Mucosa of stomach (tissue), 1 donor: ENCODE results near the gene EPB41.

Experiments
- H3K27me3 ChIP-seq: one replicate; pipeline ENCODE4 v1.7.0; 2013; ENCODE audit warnings: mild to moderate bottlenecking, low read length; ENCODE audit not compliant: control insufficient read depth, insufficient read depth
- H3K36me3 ChIP-seq: one replicate; pipeline ENCODE4 v1.7.0; 2013; ENCODE audit warnings: low read length; ENCODE audit not compliant: control insufficient read depth, insufficient read depth
- H3K4me1 ChIP-seq: one replicate; pipeline ENCODE4 v1.7.0; 2013; ENCODE audit warnings: mild to moderate bottlenecking, low read length; ENCODE audit not compliant: control insufficient read depth, insufficient read depth
- H3K4me3 ChIP-seq: one replicate; pipeline ENCODE4 v1.7.0; 2013; ENCODE audit warnings: low read length
- H3K9ac ChIP-seq: one replicate; pipeline ENCODE4 v1.7.0; 2013; ENCODE audit warnings: mild to moderate bottlenecking, low read length, moderate library complexity
- H3K9me3 ChIP-seq: one replicate; pipeline ENCODE4 v1.7.0; 2013; ENCODE audit warnings: mild to moderate bottlenecking, low read length, moderate library complexity; ENCODE audit not compliant: control insufficient read depth
- donor health status: Pancreatic carcinoma.

The EPB41 gene

DNA sequence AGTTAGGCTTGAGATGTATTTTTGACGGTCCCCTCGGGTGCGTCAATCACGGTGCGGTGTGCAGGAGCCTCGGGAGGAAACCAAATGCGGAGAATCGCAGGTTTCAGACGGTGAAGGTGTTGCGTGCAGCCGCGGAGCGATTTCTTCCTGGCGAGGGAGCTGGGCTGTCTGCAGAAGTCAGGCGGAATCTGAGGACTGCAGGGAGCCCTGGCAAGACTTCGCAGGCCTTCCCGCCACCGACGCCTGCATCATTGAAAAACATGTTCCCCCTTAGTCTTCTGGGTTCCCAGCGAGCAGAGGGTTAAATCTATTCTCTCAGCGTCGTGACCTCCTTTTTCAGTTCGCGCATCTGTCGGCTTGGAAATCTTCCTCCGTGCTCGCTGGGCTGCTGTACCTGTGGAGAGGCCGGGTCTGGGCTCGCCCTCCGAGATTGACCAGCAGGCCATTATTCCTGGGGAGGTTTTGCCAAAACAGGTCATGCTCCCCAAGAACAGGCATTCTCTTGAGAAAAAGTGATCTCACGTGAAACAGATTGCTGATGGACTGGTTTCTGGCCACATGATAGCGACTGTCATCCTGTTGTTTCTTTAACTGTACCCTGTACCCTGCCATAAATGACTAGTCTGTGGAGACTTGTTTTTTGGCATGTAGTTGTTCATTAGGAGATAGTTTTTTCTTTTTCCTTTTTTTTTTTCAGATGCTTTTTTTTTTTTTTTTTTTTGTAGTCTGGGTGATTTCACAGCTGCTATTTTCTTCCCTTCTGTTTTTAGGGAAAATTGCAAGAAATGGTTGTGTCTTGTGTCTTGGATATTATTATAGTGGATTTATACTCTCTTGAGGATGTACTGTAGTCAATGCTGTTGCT lies 894 bp downstream of the EPB41 start:
- Histone ChIP-seq H3K4me3 (no peak overlapping the region), H3K4me1 (peaks cover 8% of the 10 kb centered on the region), H3K36me3 (no peaks in the 10 kb centered on the region), H3K9me3 (no peaks in the 10 kb centered on the region), H3K9ac (peak overlapping the region; percentile 28), H3K27me3 (no peaks in the 10 kb centered on the region)

DNA sequence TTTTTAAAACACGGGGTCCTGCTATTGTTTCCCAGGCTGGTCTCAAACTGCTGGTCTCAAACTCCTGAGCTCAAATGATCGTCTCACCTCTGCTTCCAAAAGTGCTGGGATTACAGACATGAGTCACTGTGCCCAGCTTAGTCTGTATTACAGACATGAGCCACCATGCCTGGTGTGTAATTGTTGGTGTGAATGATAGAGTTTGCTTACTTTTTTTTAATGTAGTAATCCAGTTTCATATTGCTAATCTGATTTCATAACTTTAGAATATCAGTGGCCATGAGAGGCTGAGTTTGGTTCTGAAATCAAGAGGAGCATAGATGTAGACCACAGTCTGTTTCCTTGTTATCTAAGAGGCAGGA lies 3.4 kb downstream of the EPB41 start:
- Histone ChIP-seq H3K9me3 (no peaks in the 10 kb centered on the region), H3K27me3 (no peaks in the 10 kb centered on the region), H3K36me3 (no peaks in the 10 kb centered on the region), H3K4me3 (no peak overlapping the region), H3K4me1 (peaks cover 8% of the 10 kb centered on the region), H3K9ac (no peak overlapping the region)

DNA sequence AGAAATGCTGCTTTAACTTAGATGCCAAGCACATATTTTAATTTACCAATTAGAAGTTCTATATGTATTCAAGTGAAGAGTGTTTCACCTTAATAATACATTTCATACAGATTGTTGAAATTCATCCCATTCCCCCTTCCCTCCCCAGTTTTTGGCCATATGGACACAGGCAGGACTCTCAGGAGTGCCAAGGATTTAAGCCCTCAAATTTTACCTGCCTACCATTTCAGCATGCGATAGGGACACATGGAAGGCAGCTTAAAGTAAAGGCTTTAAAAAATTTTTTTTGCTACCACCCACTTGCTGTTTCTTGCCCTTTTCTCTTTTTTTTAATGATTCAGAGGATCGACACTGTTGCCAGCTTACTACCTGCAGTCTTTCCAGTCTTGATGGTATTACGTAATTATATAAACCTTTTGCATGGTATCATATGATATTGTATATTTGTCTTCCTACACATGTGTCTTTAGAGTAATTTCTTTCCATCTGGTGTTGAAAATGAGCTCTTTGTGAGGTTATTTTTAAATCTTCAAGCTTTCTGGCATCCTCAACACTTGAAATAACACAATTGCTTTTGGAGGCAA lies 7.0 kb downstream of the EPB41 start:
- Histone ChIP-seq H3K9me3 (no peaks in the 10 kb centered on the region), H3K36me3 (no peaks in the 10 kb centered on the region), H3K4me1 (peaks cover 2% of the 10 kb centered on the region), H3K9ac (no peak overlapping the region), H3K4me3 (no peak overlapping the region), H3K27me3 (no peaks in the 10 kb centered on the region)

DNA sequence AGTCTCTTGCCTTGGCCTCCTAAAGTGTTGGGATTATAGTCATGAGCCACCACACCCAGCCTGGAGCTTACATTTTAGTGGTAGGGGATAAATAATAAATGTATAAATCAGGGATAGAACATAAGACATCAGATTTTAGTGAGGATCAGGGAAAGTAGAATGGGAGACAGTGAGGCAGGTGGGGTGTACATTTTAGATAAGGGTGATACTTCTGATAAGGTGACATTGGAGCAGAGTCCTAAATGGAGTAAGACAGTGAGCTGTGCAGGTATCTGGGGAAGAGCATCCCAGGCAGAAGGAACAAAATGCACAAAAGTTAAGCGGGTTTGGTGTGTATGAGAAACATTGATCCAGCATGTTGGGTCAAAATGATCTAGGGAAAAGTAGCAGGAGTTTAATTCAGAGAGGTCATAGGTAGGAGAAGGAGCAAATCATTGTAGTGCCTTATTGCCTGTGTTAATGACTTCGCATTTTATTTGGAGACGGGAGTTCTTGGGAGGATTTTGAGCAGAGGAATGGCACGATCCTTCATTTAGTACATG lies 11.1 kb downstream of the EPB41 start:
- Histone ChIP-seq H3K36me3 (no peaks in the 10 kb centered on the region), H3K9me3 (no peaks in the 10 kb centered on the region)

DNA sequence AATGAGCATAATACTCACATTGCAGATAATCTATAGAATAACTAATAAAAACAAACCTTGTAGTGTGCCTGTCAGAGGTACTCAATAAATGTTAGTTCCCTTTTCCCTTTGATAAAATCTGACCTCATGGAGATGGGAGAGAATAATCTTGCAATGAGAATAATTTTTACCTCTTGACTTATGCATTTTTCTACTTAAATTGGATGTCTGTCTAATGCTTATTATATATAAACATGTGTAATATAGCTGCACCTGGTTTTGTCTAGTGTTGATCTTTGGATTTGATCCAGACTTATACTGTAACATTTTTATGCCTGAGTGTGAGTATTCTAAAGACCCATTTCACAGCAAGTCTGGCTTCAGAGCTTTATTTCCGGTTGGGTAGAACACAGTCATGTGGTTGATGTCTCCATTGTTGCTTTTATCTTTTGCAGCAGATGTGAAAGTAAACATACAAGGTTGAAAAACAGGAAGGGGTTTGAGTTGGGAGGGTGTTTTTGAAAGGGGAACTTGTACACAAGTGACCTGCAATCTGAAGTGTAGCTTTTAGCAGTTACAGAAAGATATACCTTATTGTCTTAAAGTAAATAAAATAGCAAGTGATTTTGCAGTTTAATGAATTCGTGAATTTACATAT lies 12.4 kb downstream of the EPB41 start:
- Histone ChIP-seq H3K9me3 (no peaks in the 10 kb centered on the region), H3K36me3 (no peaks in the 10 kb centered on the region), H3K4me1 (peaks cover 10% of the 10 kb centered on the region), H3K9ac (no peak overlapping the region), H3K4me3 (no peak overlapping the region), H3K27me3 (no peaks in the 10 kb centered on the region)

More for the DNA sequence above, 11.1 kb downstream of the EPB41 start:
- no peaks in the 10 kb centered on the region for H3K27me3 ChIP-seq
- no peak overlapping the region for H3K4me3 ChIP-seq
- H3K9ac ChIP-seq, result no peak overlapping the region
- peaks cover 10% of the 10 kb centered on the region for H3K4me1 ChIP-seq

DNA sequence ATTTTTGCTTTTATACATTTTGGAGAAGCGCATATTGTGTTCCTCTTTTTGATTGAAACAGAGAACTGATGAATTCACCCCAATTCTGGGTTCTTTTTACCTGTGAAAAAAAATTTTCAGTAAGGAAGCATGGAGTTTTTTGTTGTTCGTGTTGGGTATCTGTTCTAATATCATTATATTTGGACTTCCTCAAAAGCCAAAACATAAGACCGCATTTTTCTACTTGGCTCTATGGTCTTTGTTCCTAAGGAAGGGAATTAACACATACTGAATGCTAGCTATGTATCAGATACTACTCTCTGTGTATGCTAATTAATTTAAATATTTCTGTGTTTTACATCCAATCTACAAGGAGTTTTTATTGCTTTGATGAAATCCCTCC lies 12.9 kb downstream of the EPB41 start:
- Histone ChIP-seq H3K4me3 (no peak overlapping the region), H3K9ac (no peak overlapping the region)

GRCh38 chr1:28927648-28928313 lies 13.4 kb downstream of the EPB41 start:
- Histone ChIP-seq H3K27me3 (no peaks in the 10 kb centered on the region), H3K4me3 (no peak overlapping the region), H3K4me1 (peaks cover 10% of the 10 kb centered on the region), H3K9ac (no peak overlapping the region), H3K36me3 (no peaks in the 10 kb centered on the region), H3K9me3 (no peaks in the 10 kb centered on the region)

More for the DNA sequence above, 12.9 kb downstream of the EPB41 start:
- H3K4me1 ChIP-seq, result peaks cover 10% of the 10 kb centered on the region
- no peaks in the 10 kb centered on the region for H3K9me3 ChIP-seq
- no peaks in the 10 kb centered on the region for H3K27me3 ChIP-seq
- no peaks in the 10 kb centered on the region for H3K36me3 ChIP-seq

- H3K36me3 ChIP-seq, result no peaks in the 10 kb centered on the region
- no peaks in the 10 kb centered on the region for H3K27me3 ChIP-seq
- H3K9ac ChIP-seq, result no peak overlapping the region
- no peaks in the 10 kb centered on the region for H3K9me3 ChIP-seq
- H3K4me3 ChIP-seq, result no peak overlapping the region
- H3K4me1 ChIP-seq, result peaks cover 10% of the 10 kb centered on the region
Observed at GRCh38 chr1:28928314-28928941, 14.1 kb downstream of the EPB41 start.

GRCh38 chr1:28933277-28933676 lies 18.9 kb downstream of the EPB41 start:
- no peak overlapping the region for H3K9ac ChIP-seq
- no peaks in the 10 kb centered on the region for H3K9me3 ChIP-seq
- H3K4me3 ChIP-seq, result no peak overlapping the region
- no peaks in the 10 kb centered on the region for H3K36me3 ChIP-seq
- H3K4me1 ChIP-seq, result no peaks in the 10 kb centered on the region
- H3K27me3 ChIP-seq, result no peaks in the 10 kb centered on the region

DNA sequence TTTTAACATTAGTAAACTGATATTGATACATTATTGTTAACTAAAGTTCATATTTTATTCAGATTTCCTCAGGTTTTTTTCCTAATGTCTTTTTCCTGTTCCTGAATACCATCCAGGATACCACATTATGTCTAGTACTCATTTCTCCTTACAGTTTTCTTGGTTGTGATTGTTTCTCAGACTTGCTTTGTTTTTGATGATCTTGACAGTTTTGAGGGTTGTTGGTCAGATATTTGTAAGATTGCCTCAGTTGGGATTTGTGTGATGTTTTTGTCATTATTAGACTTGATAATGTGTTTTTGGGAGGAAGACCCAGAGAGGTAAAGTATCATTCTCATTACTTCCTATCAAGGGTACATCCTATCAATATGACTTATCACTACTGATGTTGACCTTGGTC lies 19.5 kb downstream of the EPB41 start:
- Histone ChIP-seq H3K4me3 (no peak overlapping the region), H3K9me3 (no peaks in the 10 kb centered on the region), H3K36me3 (no peaks in the 10 kb centered on the region), H3K4me1 (no peaks in the 10 kb centered on the region), H3K9ac (no peak overlapping the region), H3K27me3 (no peaks in the 10 kb centered on the region)

GRCh38 chr1:28934676-28935075 lies 20.3 kb downstream of the EPB41 start:
- Histone ChIP-seq H3K9me3 (no peaks in the 10 kb centered on the region), H3K27me3 (no peaks in the 10 kb centered on the region), H3K36me3 (no peaks in the 10 kb centered on the region), H3K9ac (no peak overlapping the region), H3K4me1 (no peaks in the 10 kb centered on the region), H3K4me3 (no peak overlapping the region)
